NCI-H2196 (cell line): Measurements from ENCODE around the gene THSD4.
A peak's percentile ranks its signal among the peaks of the same experiment; 100 is the strongest.

ENCODE experiments used
- DNase-seq: peaks from one replicate; lab custom pipeline; 2025; ENCODE audit not compliant: unreplicated experiment; lab: John Stamatoyannopoulos, UW

Gene THSD4

GRCh38 chr15:71788646-71789579 is 673.6 kb downstream of the THSD4 start:
- no peak for DNase-seq

GRCh38 chr15:71789616-71790015 is 674.3 kb downstream of the THSD4 start:
- no peak for DNase-seq

GRCh38 chr15:71790081-71790480 is 674.8 kb downstream of the THSD4 start:
- DNase-seq: no peak

- DNase-seq: no peak
Observed at GRCh38 chr15:71791975-71792374, 676.7 kb downstream of the THSD4 start.

GRCh38 chr15:71792521-71792920 is 677.2 kb downstream of the THSD4 start:
- DNase-seq: no peak

- no peak for DNase-seq
Observed at GRCh38 chr15:71798641-71799040, 683.4 kb downstream of the THSD4 start.

GRCh38 chr15:71800190-71800589 is 684.9 kb downstream of the THSD4 start:
- DNase-seq: no peak

GRCh38 chr15:71800835-71801745 is 685.8 kb downstream of the THSD4 start:
- peak; percentile 49 for DNase-seq

- DNase-seq: no peak
Observed at GRCh38 chr15:71801935-71802655, 686.8 kb downstream of the THSD4 start.

GRCh38 chr15:71802770-71803169 is 687.5 kb downstream of the THSD4 start:
- DNase-seq: no peak

- DNase-seq: no peak
Observed at GRCh38 chr15:71804226-71804625, 689.0 kb downstream of the THSD4 start.

GRCh38 chr15:71804695-71805470 is 689.6 kb downstream of the THSD4 start:
- DNase-seq: no peak

GRCh38 chr15:71806452-71806931 is 691.2 kb downstream of the THSD4 start:
- DNase-seq: no peak

GRCh38 chr15:71807125-71807629 is 691.9 kb downstream of the THSD4 start:
- no peak for DNase-seq

- DNase-seq: no peak
Observed at GRCh38 chr15:71807691-71808091, 692.4 kb downstream of the THSD4 start.

- DNase-seq: no peak
Observed at GRCh38 chr15:71808311-71809020, 693.2 kb downstream of the THSD4 start.

GRCh38 chr15:71809346-71809745 is 694.1 kb downstream of the THSD4 start:
- no peak for DNase-seq

- DNase-seq: no peak
Observed at GRCh38 chr15:71810256-71811035, 695.2 kb downstream of the THSD4 start, which contains the start of gene NR2E3. Gene NR2E3, plus strand, starts transcription at chr15:71810554. Its CDS starts 190 bp downstream, at chr15:71810744.
